Mesenchymal stem cell (in vitro differentiated cells and primary cell): ENCODE measurements around the gene C8A.

Source experiments
- DNase-seq: peaks from one replicate; pipeline ENCODE4 v3.0.0-alpha.2; 2013
- H2AFZ ChIP-seq: one replicate; pipeline ENCODE4 v1.6.1; 2013; ENCODE audit warnings: low read depth, mild to moderate bottlenecking, control low read depth, inconsistent platforms, low read length, moderate library complexity
- H2AK5ac ChIP-seq: 2 replicates; pipeline ENCODE4 v1.6.1; 2013; ENCODE audit warnings: low read length, moderate library complexity, mild to moderate bottlenecking, inconsistent platforms; ENCODE audit not compliant: severe bottlenecking
- H2BK120ac ChIP-seq: one replicate; pipeline ENCODE4 v1.6.1; 2013; ENCODE audit warnings: low read depth, mild to moderate bottlenecking, inconsistent platforms, low read length, moderate library complexity
- H2BK12ac ChIP-seq, 2 experiments: one replicate each; pipeline ENCODE4 v1.6.1; 2013; ENCODE audit warnings: inconsistent platforms in 2 of 2, low read length in 2 of 2, mild to moderate bottlenecking in 2 of 2, moderate library complexity in 2 of 2, control low read depth in 1 of 2
- H2BK15ac ChIP-seq: one replicate; pipeline ENCODE4 v1.6.1; 2013; ENCODE audit warnings: mild to moderate bottlenecking, low read depth, inconsistent platforms; ENCODE audit not compliant: poor library complexity, severe bottlenecking
- H2BK5ac ChIP-seq: 2 replicates; pipeline ENCODE4 v1.6.1; 2013; ENCODE audit warnings: low read depth, mild to moderate bottlenecking, low read length, control low read depth, inconsistent platforms; ENCODE audit not compliant: poor library complexity, severe bottlenecking
- H3K14ac ChIP-seq, 2 experiments: one replicate each; pipeline ENCODE4 v1.6.1; 2013; ENCODE audit warnings: inconsistent platforms in 2 of 2, low read length in 2 of 2, control low read depth in 1 of 2, mild to moderate bottlenecking in 1 of 2, moderate library complexity in 1 of 2
- H3K18ac ChIP-seq, 2 experiments: one replicate each; pipeline ENCODE4 v1.6.1; 2013; ENCODE audit warnings: inconsistent platforms in 2 of 2, low read length in 2 of 2, control low read depth in 1 of 2, low read depth in 1 of 2, mild to moderate bottlenecking in 1 of 2
- H3K23ac ChIP-seq, 2 experiments: one replicate each; pipeline ENCODE4 v1.6.1; 2013; ENCODE audit warnings: inconsistent platforms in 2 of 2, low read length in 2 of 2, mild to moderate bottlenecking in 2 of 2, moderate library complexity in 2 of 2, control low read depth in 1 of 2
- H3K27ac ChIP-seq: 2 replicates; pipeline ENCODE4 v1.5.1; 2013; ENCODE audit warnings: mild to moderate bottlenecking, moderate library complexity, low read length, control low read depth, inconsistent platforms; ENCODE audit not compliant: poor library complexity, severe bottlenecking
- H3K27me3 ChIP-seq, 2 experiments: 2 replicates each; pipeline versions ENCODE4 v1.6.1 to v1.7.0; 2013; ENCODE audit warnings: low read length in 2 of 2, mild to moderate bottlenecking in 2 of 2, moderate library complexity in 2 of 2, control low read depth in 1 of 2, inconsistent platforms in 1 of 2; ENCODE audit not compliant: control insufficient read depth in 1 of 2, insufficient read depth in 1 of 2
- H3K36me3 ChIP-seq, 2 experiments: 2 replicates each; pipeline versions ENCODE4 v1.6.1 to v1.7.0; 2013; ENCODE audit warnings: low read length in 2 of 2, control low read depth in 1 of 2, inconsistent platforms in 1 of 2, low read depth in 1 of 2, mild to moderate bottlenecking in 1 of 2; ENCODE audit not compliant: insufficient read depth in 2 of 2, control insufficient read depth in 1 of 2
- H3K4ac ChIP-seq, 2 experiments: one replicate each; pipeline ENCODE4 v1.6.1; 2013; ENCODE audit warnings: inconsistent platforms in 2 of 2, low read length in 2 of 2, mild to moderate bottlenecking in 2 of 2, moderate library complexity in 2 of 2, control low read depth in 1 of 2, low read depth in 1 of 2
- H3K4me1 ChIP-seq: 2 replicates; pipeline ENCODE4 v1.6.1; 2013; ENCODE audit warnings: low read depth, low read length, control low read depth; ENCODE audit not compliant: control insufficient read depth, insufficient read depth
- H3K4me2 ChIP-seq: 2 replicates; pipeline ENCODE4 v1.6.1; 2013; ENCODE audit warnings: low read length, mild to moderate bottlenecking, inconsistent platforms; ENCODE audit not compliant: poor library complexity, severe bottlenecking
- H3K4me3 ChIP-seq, 2 experiments: 2 replicates each; pipeline versions ENCODE4 v1.5.1 to v1.7.0; 2013; ENCODE audit warnings: low read length in 2 of 2, mild to moderate bottlenecking in 2 of 2, control low read depth in 1 of 2, low read depth in 1 of 2; ENCODE audit not compliant: insufficient read depth in 1 of 2
- H3K79me1 ChIP-seq: replicated peaks from 2 replicates; pipeline ENCODE4 v1.6.1; 2013; ENCODE audit warnings: mild to moderate bottlenecking, control low read depth, low read length, inconsistent platforms; ENCODE audit not compliant: poor library complexity, severe bottlenecking
- H3K9ac ChIP-seq: 2 replicates; pipeline ENCODE4 v1.7.0; 2013; ENCODE audit warnings: mild to moderate bottlenecking, low read length, moderate library complexity
- H3K9me3 ChIP-seq: 2 replicates; pipeline ENCODE4 v1.7.0; 2013; ENCODE audit warnings: mild to moderate bottlenecking, low read length; ENCODE audit not compliant: control insufficient read depth
- H4K8ac ChIP-seq: one replicate; pipeline ENCODE4 v1.6.1; 2013; ENCODE audit warnings: inconsistent platforms, mild to moderate bottlenecking, low read length, moderate library complexity
- H4K91ac ChIP-seq: one replicate; pipeline ENCODE4 v1.6.1; 2013; ENCODE audit warnings: mild to moderate bottlenecking, low read length, inconsistent platforms
- WGBS: methylation state at CpG from one replicate; pipeline ENCODE4 v1.1.7; 2013; ENCODE audit warnings: mixed read lengths; 5-methylcytosine and 5-hydroxymethylcytosine counted together

C8A gene

DNA sequence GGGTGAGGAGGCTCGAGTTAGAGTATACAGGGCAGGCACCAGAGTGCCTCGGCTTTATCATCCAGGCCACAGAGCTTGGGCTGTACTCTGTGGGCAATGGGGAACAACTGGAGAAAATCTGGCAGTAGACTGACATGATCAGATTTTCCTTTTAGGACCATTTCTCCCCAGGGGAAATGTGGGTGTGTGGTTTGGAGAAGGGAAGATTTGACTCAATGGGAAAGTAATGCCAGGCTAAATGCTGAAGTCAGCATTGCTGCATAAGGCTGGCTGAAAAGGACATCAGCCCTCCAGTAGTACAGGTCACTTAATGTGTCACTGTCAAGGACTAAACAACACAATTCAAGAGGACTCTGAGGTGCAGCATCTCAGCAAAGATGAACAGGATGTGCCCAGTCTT is 40.4 kb upstream of the C8A start:
- no peak overlapping the region for H4K8ac ChIP-seq
- peaks cover 33 to 39% of the 10 kb centered on the region in 2 experiments for H3K27me3 ChIP-seq
- H2AK5ac ChIP-seq: no peak overlapping the region
- no peak overlapping the region for H3K9ac ChIP-seq
- H2BK12ac ChIP-seq: no peak overlapping the region
- H3K18ac ChIP-seq: no peak overlapping the region
- no peak overlapping the region for H3K4me3 ChIP-seq
- no peak overlapping the region for H3K4me2 ChIP-seq
- no peaks in the 10 kb centered on the region for H3K36me3 ChIP-seq
- 78% methylated on average over 2 of the region's 2 CpGs for WGBS
- no peak overlapping the region for H2BK15ac ChIP-seq
- no peak overlapping the region for H2BK5ac ChIP-seq
- H2BK120ac ChIP-seq: no peak overlapping the region
- H3K23ac ChIP-seq: no peak overlapping the region
- no peak overlapping the region for H2AFZ ChIP-seq
- H3K14ac ChIP-seq: no peak overlapping the region
- H4K91ac ChIP-seq: no peak overlapping the region
- peak; percentile 17 for DNase-seq
- H3K4ac ChIP-seq: no peak overlapping the region
- peaks cover 7% of the 10 kb centered on the region for H3K4me1 ChIP-seq
- peaks cover 4% of the 10 kb centered on the region for H3K9me3 ChIP-seq
- no peaks in the 10 kb centered on the region for H3K79me1 ChIP-seq
- no peak overlapping the region for H3K27ac ChIP-seq

DNA sequence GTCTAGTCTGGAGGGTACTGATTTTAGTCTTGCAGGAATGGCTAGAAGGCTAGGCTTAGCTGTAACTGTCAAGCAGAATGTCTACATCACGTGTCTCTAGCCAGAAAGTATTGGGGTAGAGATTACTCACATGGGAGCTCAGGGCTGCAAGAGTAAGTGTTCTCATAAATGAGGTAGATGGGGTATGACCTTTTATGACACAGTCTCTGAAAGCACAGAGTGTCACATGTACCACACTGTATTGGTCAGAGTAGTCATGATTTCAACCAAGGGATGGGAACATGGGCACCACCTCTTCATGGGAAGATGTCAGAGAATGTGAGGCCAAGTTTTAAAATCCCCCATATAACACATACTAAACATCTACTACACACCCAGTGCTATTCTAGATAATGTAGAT is 38.3 kb upstream of the C8A start:
- Histone ChIP-seq H3K9me3 (peaks cover 4% of the 10 kb centered on the region), H2BK12ac (no peak overlapping the region), H2BK5ac (no peak overlapping the region), H3K79me1 (no peaks in the 10 kb centered on the region), H2AFZ (no peak overlapping the region), H3K36me3 (no peaks in the 10 kb centered on the region), H2AK5ac (no peak overlapping the region), H2BK15ac (no peak overlapping the region), H3K4me1 (peaks cover 15% of the 10 kb centered on the region), H3K4me2 (no peak overlapping the region), H3K4ac (no peak overlapping the region), H4K91ac (no peak overlapping the region), H3K27me3 (peaks cover 14 to 29% of the 10 kb centered on the region in 2 experiments), H3K14ac (no peak overlapping the region), H3K27ac (no peak overlapping the region), H3K23ac (no peak overlapping the region), H4K8ac (no peak overlapping the region), H3K4me3 (no peak overlapping the region), H3K18ac (no peak overlapping the region), H3K9ac (no peak overlapping the region), H2BK120ac (no peak overlapping the region)
- no peak for DNase-seq
- 86% methylated on average over 1 of the region's 1 CpG for WGBS

DNA sequence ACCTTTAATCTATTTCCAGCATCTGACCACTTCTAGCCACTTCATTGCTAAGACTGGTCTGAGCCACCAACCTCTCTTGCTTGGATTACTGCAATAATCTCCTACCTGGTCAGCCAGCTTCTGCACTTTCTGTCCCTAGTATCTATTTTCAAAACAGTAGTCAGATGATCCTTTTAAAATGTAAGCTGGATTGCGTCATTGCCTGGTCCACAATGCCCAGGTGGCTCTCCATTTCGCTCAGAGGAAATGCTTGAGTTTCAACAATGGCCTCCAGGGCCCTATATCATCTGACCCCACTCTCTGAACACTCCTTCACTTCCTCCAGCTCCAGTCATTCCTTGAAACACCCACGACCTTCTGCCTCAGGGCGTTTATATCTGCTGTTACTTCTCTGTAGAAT is 37.7 kb upstream of the C8A start:
- Histone ChIP-seq H2AFZ (no peak overlapping the region), H3K9me3 (peaks cover 4% of the 10 kb centered on the region)
- 69% methylated on average over 4 of the region's 4 CpGs for WGBS

DNA sequence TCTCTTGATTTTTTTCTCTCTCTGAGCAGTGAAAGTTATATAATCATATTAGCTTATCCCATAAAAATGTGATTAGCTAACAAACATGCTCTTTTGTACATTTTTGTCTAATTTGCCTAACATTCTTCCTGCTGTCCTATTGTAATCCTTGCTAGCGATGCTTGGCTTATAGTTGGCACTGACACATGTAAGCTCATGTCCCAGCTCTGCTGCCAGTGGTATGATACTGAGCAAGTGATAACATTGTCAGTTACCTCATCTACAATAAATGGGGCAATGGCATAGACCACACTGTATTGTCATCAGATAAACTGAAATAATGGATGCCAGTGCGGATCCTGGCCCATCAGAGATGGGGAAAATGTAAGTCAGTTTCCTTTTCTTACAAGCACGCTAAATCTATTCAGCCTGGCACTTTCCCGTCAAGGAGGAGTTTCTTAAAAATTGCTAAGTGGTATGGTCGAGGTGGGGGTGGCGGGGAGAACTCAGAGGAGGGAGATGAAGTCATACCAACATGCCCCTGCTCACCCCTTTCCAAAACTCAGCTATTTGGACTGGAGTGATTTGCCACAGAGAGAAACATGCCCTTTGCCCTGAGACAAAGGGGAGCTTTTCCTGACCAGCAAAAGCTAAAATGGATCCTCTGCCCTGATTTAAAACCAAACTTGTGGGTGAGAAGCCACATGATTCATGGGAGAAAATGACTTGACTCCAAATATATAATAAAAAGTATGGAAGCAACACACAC is 36.7 kb upstream of the C8A start:
- Histone ChIP-seq H3K4me1 (peaks cover 15% of the 10 kb centered on the region), H2BK5ac (no peak overlapping the region), H4K91ac (no peak overlapping the region), H3K4ac (no peak overlapping the region), H3K4me2 (no peak overlapping the region), H3K23ac (no peak overlapping the region), H2BK120ac (no peak overlapping the region), H3K27me3 (peaks cover 3 to 27% of the 10 kb centered on the region in 2 experiments), H3K27ac (no peak overlapping the region), H2BK12ac (no peak overlapping the region), H3K14ac (no peak overlapping the region), H2BK15ac (no peak overlapping the region), H3K9ac (no peak overlapping the region), H2AK5ac (no peak overlapping the region), H3K4me3 (no peak overlapping the region), H4K8ac (no peak overlapping the region), H3K36me3 (no peaks in the 10 kb centered on the region), H3K9me3 (peaks cover 4% of the 10 kb centered on the region), H3K18ac (no peak overlapping the region), H2AFZ (no peak overlapping the region), H3K79me1 (no peaks in the 10 kb centered on the region)
- WGBS: 90% methylated on average over 6 of the region's 6 CpGs
- DNase-seq: no peak

More for the DNA sequence above, 37.7 kb upstream of the C8A start:
- no peak overlapping the region for H3K23ac ChIP-seq
- no peak overlapping the region for H3K27ac ChIP-seq
- H2BK5ac ChIP-seq: no peak overlapping the region
- no peak overlapping the region for H2BK12ac ChIP-seq
- H2AK5ac ChIP-seq: no peak overlapping the region
- no peak overlapping the region for H3K4ac ChIP-seq
- no peak overlapping the region for H2BK15ac ChIP-seq
- no peaks in the 10 kb centered on the region for H3K36me3 ChIP-seq
- DNase-seq: no peak
- no peak overlapping the region for H3K4me3 ChIP-seq
- no peak overlapping the region for H3K9ac ChIP-seq
- H4K8ac ChIP-seq: no peak overlapping the region
- H4K91ac ChIP-seq: no peak overlapping the region
- H3K18ac ChIP-seq: no peak overlapping the region
- peaks cover 11 to 31% of the 10 kb centered on the region in 2 experiments for H3K27me3 ChIP-seq
- H3K4me2 ChIP-seq: no peak overlapping the region
- no peak overlapping the region for H2BK120ac ChIP-seq
- no peaks in the 10 kb centered on the region for H3K79me1 ChIP-seq
- H3K14ac ChIP-seq: no peak overlapping the region
- H3K4me1 ChIP-seq: peaks cover 15% of the 10 kb centered on the region
